Activated CD8-positive, alpha-beta memory T cell treated with anti-CD3 and anti-CD28 coated beads for 48 hours (primary cell): Measurements from ENCODE around the gene ZNF532.

Experiments
- DNase-seq, 3 experiments: peaks; one replicate each; pipeline ENCODE4 v3.0.0-alpha.2; 2020; ENCODE audit warnings: low read depth in 2 of 3, low spot score in 2 of 3

Gene ZNF532

GRCh38 chr18:59035591-59035990 lies 170.9 kb downstream of the ZNF532 start:
- no peak for DNase-seq
